GM10248 (cell line): ENCODE measurements around the gene ZIC1.

Source experiments
- CTCF ChIA-PET: fragments of 300-600 bp; sonication (Branson Sonifier 250); formaldehyde crosslinking; extraction: SDS; loops from one replicate; lab custom pipeline; 2021; ENCODE audit warnings: antibody characterized with exemption; lab: Yijun Ruan, JAX
- POLR2A ChIA-PET: fragments of 350-650 bp; sonication (Branson Sonifier 250); formaldehyde crosslinking; extraction: SDS; loops from one replicate; lab custom pipeline; 2020; ENCODE audit warnings: antibody characterized with exemption; lab: Yijun Ruan, JAX
- DNase-seq: peaks from one replicate; pipeline ENCODE4 v3.0.0; 2012; ENCODE audit errors: extremely low spot score
- TF ChIP-seq, protein P1 (sequence below): IDR thresholded peaks from 2 replicates; pipeline ENCODE4 v1.5.1; 2012; ENCODE audit warnings: mild to moderate bottlenecking, low read depth; ENCODE audit errors: extremely low read depth, missing control alignments, control extremely low read depth

ZIC1 gene

DNA sequence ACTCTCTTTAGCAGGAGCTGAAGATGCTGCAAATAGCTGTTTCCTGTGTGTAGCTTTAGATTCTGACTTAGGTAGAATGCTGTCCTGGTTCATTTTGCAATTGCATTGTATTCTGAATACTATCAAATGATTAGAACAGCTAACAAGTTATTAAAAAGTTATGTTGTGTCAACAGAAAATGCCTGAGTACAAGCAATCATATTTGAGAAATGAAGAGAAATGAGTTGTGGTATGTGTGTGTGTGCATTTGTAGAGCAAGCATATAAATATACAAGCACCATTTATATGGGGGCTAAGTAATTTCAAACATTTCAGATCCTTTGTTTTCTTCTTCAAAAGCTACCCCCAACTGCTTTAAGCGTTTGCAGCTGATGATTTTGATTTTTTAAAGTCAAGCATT, 7.8 kb downstream of the ZIC1 start:
- CTCF ChIA-PET: no interaction called here
- no peak for DNase-seq
- TF ChIP-seq, protein P1, sequence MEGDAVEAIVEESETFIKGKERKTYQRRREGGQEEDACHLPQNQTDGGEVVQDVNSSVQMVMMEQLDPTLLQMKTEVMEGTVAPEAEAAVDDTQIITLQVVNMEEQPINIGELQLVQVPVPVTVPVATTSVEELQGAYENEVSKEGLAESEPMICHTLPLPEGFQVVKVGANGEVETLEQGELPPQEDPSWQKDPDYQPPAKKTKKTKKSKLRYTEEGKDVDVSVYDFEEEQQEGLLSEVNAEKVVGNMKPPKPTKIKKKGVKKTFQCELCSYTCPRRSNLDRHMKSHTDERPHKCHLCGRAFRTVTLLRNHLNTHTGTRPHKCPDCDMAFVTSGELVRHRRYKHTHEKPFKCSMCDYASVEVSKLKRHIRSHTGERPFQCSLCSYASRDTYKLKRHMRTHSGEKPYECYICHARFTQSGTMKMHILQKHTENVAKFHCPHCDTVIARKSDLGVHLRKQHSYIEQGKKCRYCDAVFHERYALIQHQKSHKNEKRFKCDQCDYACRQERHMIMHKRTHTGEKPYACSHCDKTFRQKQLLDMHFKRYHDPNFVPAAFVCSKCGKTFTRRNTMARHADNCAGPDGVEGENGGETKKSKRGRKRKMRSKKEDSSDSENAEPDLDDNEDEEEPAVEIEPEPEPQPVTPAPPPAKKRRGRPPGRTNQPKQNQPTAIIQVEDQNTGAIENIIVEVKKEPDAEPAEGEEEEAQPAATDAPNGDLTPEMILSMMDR: no peak
- POLR2A ChIA-PET: no interaction called here

DNA sequence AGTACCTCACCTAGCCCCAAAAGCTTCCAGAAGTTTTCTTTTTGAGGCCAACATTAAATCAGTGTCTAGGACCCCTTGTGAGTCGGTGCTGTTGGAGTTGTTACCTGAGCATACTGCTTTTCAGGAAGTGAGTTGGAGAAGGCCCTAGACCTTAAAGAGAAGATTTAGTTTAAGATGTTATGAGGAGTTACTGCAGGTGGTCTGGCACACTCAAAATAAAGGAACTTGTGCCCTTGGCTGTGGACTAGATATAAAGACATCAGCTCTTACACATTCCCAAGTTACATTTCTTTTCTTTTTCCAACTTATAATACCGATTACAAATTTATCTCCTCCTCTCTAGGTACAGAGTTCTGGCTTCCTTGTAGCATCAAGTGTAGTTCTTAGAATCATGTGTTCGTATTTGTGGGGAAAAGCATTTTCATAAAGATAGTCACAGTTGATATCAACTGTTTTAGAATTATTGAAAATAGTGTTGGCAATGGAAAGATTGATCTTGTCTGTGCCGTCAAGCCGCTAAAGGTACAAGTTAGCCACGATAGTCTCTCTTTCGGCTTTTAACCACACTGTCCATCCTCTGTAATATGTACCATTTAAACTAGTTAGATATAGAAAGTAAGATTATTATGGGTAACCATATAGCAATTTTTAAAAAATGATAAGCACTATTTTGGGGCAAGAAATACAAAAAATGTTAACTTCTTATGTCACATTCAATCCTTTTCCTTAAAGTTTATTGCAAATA, 8.6 kb downstream of the ZIC1 start:
- TF ChIP-seq, protein P1: no peak
- ChIA-PET POLR2A (no interaction called here), CTCF (no interaction called here)
- DNase-seq: no peak

DNA sequence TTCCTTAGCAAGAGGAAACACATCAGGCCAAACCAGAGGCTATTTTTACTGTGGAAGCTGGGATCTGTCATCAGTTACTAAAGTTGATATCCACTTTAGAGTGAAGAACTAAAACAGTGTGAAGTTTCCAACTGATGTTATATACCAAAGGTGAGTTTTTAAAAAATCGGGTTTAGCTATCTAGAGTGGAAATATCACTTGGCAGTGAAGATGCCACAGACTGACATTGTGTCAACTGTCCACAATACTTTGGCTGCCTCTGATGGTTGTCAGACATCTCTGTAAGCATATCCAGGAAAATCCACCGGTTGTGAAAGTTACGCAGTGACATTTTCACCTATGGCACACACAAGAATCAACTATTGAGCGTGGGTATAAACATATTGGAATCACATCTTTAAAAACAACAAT, 9.2 kb downstream of the ZIC1 start:
- ChIA-PET CTCF (no interaction called here), POLR2A (no interaction called here)
- TF ChIP-seq, protein P1: no peak
- DNase-seq: no peak

DNA sequence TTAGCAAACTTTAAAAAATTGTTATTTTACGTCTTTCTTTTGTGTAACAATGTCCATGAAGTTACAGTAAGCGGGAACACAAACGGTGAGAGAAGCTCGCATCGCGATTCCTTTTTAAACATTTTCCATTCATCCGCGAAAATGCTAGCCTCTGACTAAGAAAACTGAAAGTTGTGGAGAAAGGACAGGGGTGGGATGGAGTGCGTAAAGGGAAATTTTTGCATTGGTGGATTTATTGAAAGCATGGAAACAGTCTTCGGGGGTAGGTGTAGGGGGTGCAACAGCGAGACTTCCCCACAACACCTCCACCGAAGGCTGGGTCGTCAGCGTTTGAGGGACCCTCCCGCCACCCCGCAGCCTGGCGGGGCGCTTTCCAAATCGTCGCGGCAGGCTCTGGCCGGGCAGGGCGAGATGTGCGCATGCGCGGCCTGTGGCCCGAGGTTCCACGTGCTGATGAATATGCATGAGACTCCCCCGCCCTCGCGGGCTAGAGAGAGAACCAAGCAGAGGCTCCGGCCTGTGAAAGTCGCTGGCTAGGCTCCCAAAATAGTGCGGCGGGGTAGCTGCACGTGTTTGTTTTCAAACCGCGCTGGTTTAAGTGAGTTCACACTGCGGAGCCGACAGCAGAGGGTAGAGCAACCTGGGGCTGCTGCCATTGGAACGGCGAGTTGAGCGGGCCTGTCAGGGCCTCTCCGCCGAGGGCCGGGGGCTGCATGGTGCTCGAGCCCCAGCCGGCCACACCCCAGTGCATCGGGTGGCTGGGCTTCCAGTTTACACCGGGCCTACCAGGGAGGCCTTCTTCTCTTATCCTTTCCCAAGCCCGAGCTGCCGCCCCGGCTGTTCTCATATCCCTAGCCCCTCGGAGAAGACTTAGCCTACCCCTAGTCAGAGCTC, 9.9 kb downstream of the ZIC1 start:
- CTCF ChIA-PET: no interaction called here
- no peak for DNase-seq

DNA sequence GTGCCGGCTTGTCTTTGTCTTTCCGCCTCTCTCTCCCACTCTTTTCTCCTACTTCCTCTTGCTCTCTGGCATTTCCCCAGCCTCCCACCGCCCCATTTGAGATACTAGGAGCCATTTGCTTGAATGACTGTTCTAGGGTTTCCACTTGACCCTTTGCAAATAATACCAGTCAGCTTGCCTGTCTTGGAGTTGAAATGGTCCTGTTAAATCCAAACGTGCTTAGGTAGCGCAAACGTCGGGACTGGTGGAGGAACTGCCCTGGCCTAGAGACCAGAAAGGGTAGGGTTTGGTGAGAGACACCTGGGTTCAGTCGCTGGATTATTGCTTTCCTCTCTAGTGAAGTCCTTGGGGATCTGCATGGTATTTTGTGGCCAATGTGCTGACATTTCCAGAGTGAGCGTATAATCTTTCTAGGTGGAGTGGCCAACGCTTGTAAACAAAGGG, 10.6 kb downstream of the ZIC1 start:
- TF ChIP-seq, protein P1: no peak
- POLR2A ChIA-PET: no interaction called here
- CTCF ChIA-PET: no interaction called here
- no peak for DNase-seq

More for the DNA sequence above, 9.9 kb downstream of the ZIC1 start:
- TF ChIP-seq, protein P1: no peak
- POLR2A ChIA-PET: no interaction called here

DNA sequence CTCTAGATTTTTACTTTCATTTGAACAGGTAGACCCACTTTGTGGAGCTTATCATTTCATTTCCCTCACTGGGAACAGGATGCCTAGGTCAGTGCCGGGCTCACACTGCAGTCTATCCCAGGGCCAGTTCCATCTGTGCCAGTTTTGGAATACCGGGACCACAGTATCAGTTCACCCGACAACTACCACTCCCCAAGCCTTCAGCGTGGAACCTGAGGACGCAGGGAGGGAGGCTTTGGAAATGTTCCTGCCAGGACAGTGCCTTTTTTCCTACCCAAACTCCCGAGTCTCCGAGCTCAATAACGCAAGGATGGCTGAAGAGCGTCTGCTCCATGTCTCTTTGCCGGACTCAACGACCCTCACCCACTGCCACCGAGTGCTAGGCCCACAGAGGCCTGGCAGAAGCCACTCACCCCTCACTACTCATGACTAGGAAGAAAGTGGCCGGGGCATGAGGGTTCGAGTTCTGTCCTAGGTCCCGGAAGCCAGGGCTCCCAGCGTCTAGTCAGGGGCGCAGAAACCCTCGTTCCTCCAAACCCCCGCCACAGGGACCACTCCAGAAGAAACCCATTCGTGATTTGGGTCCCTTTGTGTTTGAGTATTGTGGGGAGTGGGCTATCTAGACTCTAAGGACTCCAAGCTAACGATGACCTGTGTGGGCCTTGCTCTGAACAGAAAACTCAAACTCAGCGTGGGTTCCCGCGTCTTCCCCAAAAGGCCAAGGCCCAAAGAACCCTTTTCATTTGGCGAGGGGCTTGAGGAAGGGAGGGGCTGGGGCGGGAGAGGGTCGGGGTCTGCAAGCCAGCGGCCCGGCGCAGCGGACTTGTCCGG, 11.4 kb downstream of the ZIC1 start:
- DNase-seq: no peak
- ChIA-PET POLR2A (no interaction called here), CTCF (no interaction called here)
- TF ChIP-seq, protein P1: no peak
